ENCODE results near the gene COL4A2.

The COL4A2 gene

DNA sequence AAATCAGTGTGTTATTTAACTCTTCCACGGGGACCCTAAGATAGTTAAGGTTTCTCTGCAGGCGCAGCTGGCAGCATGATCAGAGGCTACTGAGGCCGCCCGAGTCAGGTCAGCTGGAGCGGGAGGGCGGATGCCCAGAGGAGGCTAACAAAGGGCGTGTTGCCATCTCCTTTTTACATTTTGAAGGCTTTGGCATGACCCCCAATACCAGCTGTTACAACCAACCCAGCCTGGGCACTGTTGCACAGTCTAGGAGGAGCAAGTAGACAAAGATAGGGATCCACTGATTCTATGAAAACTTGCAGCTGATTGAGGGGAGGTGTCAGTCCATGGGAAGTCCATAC is 15.7 kb downstream of the COL4A2 start:
- Histone ChIP-seq H3K27me3 (ENCODE audit: control insufficient read depth, insufficient read depth, low read length) (no peaks in the 10 kb centered on the region), H3K4me1 (ENCODE audit: control insufficient read depth, insufficient read depth, low read length) (peaks cover 17% of the 10 kb centered on the region), H3K9me3 (ENCODE audit: control insufficient read depth, insufficient read depth, low read length) (no peaks in the 10 kb centered on the region), H3K36me3 (ENCODE audit: control insufficient read depth, insufficient read depth, low read length) (no peaks in the 10 kb centered on the region), H3K9ac (ENCODE audit: low read depth, low read length) (no peak overlapping the region), H3K4me3 (ENCODE audit: low read depth, low read length) (no peak overlapping the region)

DNA sequence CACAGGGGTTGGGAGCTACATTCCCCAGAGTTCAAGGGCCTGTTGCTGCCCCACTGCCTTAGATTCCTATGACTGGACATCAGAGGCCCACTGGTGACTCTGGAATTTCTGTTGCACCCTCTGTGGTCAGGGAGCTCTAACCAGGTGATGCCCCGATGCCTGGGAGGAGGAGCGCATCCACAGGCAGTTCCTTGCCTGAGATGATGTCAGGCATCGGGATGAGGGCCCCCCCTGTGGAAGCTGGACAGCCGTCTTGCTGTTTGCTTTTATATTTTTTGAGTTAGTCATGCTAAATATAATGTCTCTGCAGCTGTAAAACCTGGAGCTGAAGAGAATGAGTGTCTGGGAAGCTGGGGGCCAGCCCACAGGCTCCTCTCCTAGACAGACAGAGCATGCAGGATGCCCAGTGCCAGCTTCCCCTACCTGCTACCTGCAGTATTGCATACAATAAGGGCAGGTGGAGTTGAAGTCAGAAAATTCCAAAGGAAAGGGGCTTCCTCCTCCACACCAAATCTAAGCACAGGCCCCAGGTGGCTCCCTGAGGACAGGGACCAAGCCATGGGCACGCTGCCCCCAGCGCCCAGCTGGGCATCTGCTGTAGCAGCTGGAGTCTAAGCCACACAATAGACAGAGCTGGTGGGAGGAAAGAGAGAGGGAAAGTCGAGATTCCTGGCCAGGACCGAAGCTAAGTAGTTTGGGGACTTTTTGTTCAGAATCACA is 16.2 kb downstream of the COL4A2 start:
- Histone ChIP-seq H3K9ac (ENCODE audit: low read depth, low read length) (no peak overlapping the region), H3K9me3 (ENCODE audit: control insufficient read depth, insufficient read depth, low read length) (no peaks in the 10 kb centered on the region), H3K27me3 (ENCODE audit: control insufficient read depth, insufficient read depth, low read length) (no peaks in the 10 kb centered on the region), H3K36me3 (ENCODE audit: control insufficient read depth, insufficient read depth, low read length) (no peaks in the 10 kb centered on the region), H3K4me1 (ENCODE audit: control insufficient read depth, insufficient read depth, low read length) (peaks cover 23% of the 10 kb centered on the region), H3K4me3 (ENCODE audit: low read depth, low read length) (no peak overlapping the region)

DNA sequence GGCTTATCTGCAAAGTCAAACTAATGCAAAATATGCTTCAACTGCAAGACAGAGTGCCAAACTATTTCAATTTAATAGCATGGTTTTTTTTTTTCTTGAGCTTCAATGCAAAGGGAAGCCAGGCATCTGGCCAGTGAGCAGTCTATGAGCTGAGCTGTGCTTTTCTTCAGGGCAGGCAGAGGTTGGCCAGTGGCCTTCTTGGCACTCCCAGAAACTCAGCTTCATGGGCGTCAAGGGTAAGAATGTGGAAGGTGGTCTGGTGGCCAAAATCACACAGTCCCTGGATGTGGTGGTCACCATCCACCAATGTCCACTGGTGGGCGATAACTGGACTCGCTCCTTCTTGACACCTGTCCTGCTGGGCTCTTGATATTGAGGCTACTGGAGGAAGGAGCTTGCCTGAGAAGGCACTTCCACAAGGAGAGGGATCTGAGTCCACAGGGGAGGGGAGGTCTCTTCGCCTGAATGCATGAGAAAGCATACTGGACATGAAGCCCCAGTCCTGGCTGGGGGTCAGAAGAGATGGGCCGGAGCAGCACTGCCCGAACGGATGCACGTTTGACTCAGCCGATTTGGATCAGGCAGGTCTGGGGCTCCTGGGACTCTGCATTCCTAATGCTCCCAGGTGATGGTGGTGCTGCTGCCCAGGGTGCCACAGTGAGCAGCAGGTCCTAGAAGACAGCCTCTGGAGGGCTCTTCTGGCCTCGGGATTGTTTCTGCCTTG is 17.1 kb downstream of the COL4A2 start:
- H3K27me3 ChIP-seq (ENCODE audit: control insufficient read depth, insufficient read depth, low read length) = no peaks in the 10 kb centered on the region
- H3K9ac ChIP-seq (ENCODE audit: low read depth, low read length) = no peak overlapping the region
- H3K4me3 ChIP-seq (ENCODE audit: low read depth, low read length) = no peak overlapping the region
- no peaks in the 10 kb centered on the region for H3K9me3 ChIP-seq (ENCODE audit: control insufficient read depth, insufficient read depth, low read length)
- peaks cover 23% of the 10 kb centered on the region for H3K4me1 ChIP-seq (ENCODE audit: control insufficient read depth, insufficient read depth, low read length)
- no peaks in the 10 kb centered on the region for H3K36me3 ChIP-seq (ENCODE audit: control insufficient read depth, insufficient read depth, low read length)

DNA sequence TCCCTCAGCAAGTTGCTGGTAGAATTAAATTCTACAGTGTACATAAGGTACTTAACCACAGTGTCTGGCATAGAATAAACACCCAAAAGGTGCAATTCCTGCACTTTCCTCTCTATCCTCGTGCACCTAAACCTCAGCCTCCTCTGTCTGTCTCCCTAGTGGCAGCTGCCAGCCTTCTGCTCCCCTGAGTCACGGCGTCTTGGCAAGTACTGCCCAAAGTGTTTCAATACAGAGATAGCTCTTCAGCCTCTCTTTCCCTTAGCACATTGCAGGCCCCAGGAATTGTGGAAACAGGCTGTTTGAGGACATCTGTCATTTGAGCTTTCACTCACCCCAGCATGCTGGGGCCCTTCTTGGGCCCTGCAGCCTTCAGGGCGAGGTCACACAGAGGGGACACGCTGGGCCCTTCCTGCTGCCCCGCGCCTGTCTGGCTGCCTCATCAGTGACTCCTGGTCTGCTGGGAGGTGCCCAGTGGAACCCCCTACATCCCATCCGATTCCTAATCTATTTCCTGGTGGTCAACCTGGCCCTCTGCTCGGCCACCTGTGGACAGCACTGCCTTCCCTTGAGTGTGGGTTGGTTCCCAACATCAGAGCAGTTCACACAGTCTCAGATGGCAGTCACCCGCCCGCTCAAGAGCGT is 19.3 kb downstream of the COL4A2 start:
- no peaks in the 10 kb centered on the region for H3K27me3 ChIP-seq (ENCODE audit: control insufficient read depth, insufficient read depth, low read length)
- peak overlapping the region; percentile 29 for H3K9ac ChIP-seq (ENCODE audit: low read depth, low read length)
- peaks cover 25% of the 10 kb centered on the region for H3K4me1 ChIP-seq (ENCODE audit: control insufficient read depth, insufficient read depth, low read length)
- no peak overlapping the region for H3K4me3 ChIP-seq (ENCODE audit: low read depth, low read length)
- no peaks in the 10 kb centered on the region for H3K9me3 ChIP-seq (ENCODE audit: control insufficient read depth, insufficient read depth, low read length)
- H3K36me3 ChIP-seq (ENCODE audit: control insufficient read depth, insufficient read depth, low read length) = no peaks in the 10 kb centered on the region

DNA sequence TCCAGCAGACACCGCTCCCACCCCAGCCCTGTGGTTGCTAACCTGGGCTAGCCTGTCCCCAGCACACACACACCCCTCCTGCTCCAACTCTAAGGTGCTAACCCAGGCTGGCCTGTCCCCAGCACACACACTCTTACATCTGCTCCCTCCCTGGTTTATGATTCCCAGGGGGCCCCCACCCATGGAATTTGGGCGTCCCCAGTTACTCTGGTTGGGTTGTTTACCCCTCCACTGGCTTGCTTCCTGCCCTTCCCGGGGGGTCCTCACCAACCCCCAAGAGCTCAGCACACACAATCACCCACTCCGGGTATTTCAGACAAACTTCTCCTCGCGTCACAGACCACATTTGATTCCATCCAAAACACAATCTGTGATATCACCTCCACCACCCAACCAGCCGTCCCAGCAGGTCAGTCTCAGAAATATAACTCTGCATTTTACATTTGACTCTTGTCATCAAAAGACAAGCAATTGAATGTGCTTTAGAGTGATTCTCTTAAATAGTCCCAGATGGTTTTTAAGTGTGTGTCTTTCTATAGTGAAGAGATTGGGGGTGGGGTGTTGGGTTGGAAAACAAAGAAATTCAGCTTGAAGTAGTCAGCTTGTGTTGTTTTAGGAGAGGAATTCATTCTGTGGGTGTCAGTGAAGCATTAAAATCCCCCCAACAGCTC is 20.1 kb downstream of the COL4A2 start:
- Histone ChIP-seq H3K9me3 (ENCODE audit: control insufficient read depth, insufficient read depth, low read length) (no peaks in the 10 kb centered on the region), H3K36me3 (ENCODE audit: control insufficient read depth, insufficient read depth, low read length) (no peaks in the 10 kb centered on the region), H3K9ac (ENCODE audit: low read depth, low read length) (peak overlapping the region; percentile 26), H3K4me1 (ENCODE audit: control insufficient read depth, insufficient read depth, low read length) (peaks cover 25% of the 10 kb centered on the region), H3K27me3 (ENCODE audit: control insufficient read depth, insufficient read depth, low read length) (no peaks in the 10 kb centered on the region), H3K4me3 (ENCODE audit: low read depth, low read length) (peak overlapping the region; percentile 24)

DNA sequence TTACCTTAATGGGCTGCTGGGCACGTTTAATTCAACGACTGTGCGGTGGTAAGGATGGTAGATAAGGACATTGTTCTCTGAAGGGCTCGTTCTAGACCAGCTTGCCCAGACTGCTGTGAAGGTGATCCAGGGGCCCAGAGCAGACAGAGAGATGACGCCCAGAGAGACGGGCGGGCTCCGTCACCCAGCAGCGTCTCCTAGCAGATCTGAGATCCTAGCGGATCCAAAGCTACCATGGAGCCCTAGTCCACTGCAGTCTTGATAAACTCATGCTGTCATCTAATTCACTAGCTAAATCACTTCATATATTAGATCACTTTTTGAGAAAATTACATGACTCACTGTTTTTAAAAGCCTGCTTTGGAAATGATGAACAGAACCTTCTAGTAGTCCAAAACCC is 21.5 kb downstream of the COL4A2 start:
- no peaks in the 10 kb centered on the region for H3K9me3 ChIP-seq (ENCODE audit: control insufficient read depth, insufficient read depth, low read length)
- H3K9ac ChIP-seq (ENCODE audit: low read depth, low read length) = no peak overlapping the region
- no peaks in the 10 kb centered on the region for H3K36me3 ChIP-seq (ENCODE audit: control insufficient read depth, insufficient read depth, low read length)
- no peaks in the 10 kb centered on the region for H3K27me3 ChIP-seq (ENCODE audit: control insufficient read depth, insufficient read depth, low read length)
- H3K4me1 ChIP-seq (ENCODE audit: control insufficient read depth, insufficient read depth, low read length) = peaks cover 25% of the 10 kb centered on the region
- H3K4me3 ChIP-seq (ENCODE audit: low read depth, low read length) = no peak overlapping the region

DNA sequence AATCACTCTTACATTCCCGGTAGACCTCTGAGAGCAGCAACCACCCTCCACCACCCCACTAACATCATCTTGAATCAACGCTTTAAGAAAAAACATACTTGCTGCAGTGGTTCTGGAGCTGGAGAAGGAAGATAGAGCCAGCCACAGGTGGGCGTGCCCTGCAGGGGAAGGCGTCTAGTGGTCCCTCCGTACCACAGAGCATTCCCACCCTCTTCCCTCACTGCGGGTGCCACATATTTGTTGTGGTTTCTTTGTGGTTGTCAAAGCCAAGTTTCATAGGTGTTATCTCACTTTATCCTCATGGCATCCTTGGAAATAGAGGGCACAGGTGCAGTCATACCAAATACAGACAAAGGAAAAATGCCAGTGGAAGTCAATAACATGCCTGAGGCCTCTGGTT is 22.2 kb downstream of the COL4A2 start:
- no peak overlapping the region for H3K4me3 ChIP-seq (ENCODE audit: low read depth, low read length)
- no peak overlapping the region for H3K9ac ChIP-seq (ENCODE audit: low read depth, low read length)
- H3K4me1 ChIP-seq (ENCODE audit: control insufficient read depth, insufficient read depth, low read length) = peaks cover 23% of the 10 kb centered on the region
- no peaks in the 10 kb centered on the region for H3K27me3 ChIP-seq (ENCODE audit: control insufficient read depth, insufficient read depth, low read length)
- no peaks in the 10 kb centered on the region for H3K36me3 ChIP-seq (ENCODE audit: control insufficient read depth, insufficient read depth, low read length)
- no peaks in the 10 kb centered on the region for H3K9me3 ChIP-seq (ENCODE audit: control insufficient read depth, insufficient read depth, low read length)

DNA sequence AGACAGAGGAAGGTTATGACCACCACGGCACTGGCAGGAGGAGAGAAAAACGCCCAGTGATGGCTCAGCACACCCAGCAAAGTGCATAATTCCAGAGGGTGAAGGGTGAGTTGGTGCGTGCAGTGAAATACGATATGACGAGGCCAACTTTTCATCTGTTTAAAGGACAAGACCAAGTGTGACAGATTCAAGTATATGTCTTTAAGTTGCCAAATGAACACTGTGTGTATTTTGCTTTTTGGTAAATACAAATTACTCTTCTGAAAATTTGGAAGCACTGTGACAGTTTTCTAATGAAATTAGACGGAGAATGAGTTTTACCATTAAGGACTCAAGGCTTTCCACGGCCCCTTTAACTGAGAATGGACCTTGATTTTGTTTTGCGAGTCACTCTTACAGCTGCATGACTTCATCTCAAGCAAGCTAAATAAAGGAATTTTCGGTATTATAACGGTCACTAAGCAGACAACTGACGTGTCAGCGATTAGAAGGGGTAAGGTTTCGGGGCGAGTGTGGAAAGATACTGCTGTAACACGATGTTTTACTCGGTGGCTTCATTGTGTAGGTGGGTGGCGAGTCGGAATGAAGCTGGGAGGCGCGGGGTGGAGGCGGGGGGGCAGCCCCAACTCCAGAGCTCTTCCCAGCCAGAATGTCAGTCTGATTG is 22.8 kb downstream of the COL4A2 start:
- Histone ChIP-seq H3K4me1 (ENCODE audit: control insufficient read depth, insufficient read depth, low read length) (peaks cover 22% of the 10 kb centered on the region), H3K9me3 (ENCODE audit: control insufficient read depth, insufficient read depth, low read length) (no peaks in the 10 kb centered on the region), H3K9ac (ENCODE audit: low read depth, low read length) (no peak overlapping the region), H3K27me3 (ENCODE audit: control insufficient read depth, insufficient read depth, low read length) (no peaks in the 10 kb centered on the region), H3K36me3 (ENCODE audit: control insufficient read depth, insufficient read depth, low read length) (no peaks in the 10 kb centered on the region), H3K4me3 (ENCODE audit: low read depth, low read length) (no peak overlapping the region)

DNA sequence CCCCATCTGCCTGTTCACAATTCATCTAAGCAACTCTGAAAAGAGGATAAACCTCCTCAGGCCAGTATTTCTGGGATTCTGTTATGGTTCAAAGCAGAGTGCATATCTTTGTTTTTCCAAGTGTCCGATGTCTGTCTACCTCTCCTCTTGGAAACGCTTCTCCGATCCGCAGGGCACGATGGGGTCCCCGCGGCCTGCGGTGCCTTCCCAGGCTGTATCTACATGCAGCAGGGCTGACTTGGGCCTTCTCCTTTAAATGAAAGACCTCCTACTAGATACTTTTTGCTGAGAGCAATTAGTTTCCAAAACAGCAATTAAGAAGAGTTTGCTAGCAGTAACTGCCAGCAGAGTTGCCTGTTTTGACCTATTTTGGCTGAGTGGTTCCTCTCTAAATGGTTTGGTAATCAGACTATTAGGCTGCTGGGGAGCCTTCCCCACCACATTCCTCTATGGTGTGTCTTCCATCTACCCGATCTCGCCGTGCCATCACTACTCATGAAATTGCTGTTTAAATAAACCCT is 23.5 kb downstream of the COL4A2 start:
- Histone ChIP-seq H3K27me3 (ENCODE audit: control insufficient read depth, insufficient read depth, low read length) (no peaks in the 10 kb centered on the region), H3K9ac (ENCODE audit: low read depth, low read length) (no peak overlapping the region), H3K4me1 (ENCODE audit: control insufficient read depth, insufficient read depth, low read length) (peaks cover 21% of the 10 kb centered on the region), H3K9me3 (ENCODE audit: control insufficient read depth, insufficient read depth, low read length) (no peaks in the 10 kb centered on the region), H3K4me3 (ENCODE audit: low read depth, low read length) (no peak overlapping the region), H3K36me3 (ENCODE audit: control insufficient read depth, insufficient read depth, low read length) (no peaks in the 10 kb centered on the region)

DNA sequence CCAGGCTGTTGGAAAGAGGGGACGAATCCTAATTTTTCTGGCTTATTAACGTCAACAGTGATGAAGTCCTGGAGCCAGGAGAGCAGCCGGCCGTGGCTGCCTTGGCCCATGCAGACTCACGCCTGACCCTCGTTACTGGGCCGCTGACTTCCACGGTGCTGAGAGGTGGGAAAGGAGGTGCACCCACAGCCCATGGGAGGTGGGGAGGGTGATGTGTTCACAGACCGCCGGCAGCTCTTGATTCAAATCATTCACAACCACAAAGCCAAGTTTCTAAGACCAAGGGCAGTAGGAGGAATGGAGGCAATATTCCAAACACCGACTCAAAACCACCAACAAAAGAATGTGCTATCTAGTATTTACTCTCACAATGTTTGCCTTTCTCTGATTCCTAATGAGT is 24.3 kb downstream of the COL4A2 start:
- peaks cover 17% of the 10 kb centered on the region for H3K4me1 ChIP-seq (ENCODE audit: control insufficient read depth, insufficient read depth, low read length)
- no peak overlapping the region for H3K9ac ChIP-seq (ENCODE audit: low read depth, low read length)
- no peaks in the 10 kb centered on the region for H3K9me3 ChIP-seq (ENCODE audit: control insufficient read depth, insufficient read depth, low read length)
- H3K36me3 ChIP-seq (ENCODE audit: control insufficient read depth, insufficient read depth, low read length) = no peaks in the 10 kb centered on the region
- H3K4me3 ChIP-seq (ENCODE audit: low read depth, low read length) = no peak overlapping the region
- no peaks in the 10 kb centered on the region for H3K27me3 ChIP-seq (ENCODE audit: control insufficient read depth, insufficient read depth, low read length)

DNA sequence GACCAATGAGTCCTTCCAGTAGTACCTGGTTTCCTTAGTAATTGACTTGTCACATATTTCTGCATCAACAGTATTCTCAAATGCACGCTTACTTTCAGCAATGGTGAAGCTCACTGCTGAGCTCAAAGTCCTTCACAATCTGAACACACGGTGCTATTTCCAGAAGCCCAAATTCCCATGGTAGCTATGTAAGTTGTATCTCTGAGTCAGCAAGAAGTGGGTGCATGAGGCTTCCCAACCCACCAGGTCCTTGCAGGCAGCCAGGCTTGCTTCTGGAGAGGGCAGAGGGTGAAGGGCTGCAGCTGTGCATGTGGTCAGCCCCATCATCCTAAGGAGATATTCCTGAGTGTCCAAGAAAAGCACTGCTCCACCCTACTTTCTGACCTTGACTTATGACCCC is 25.7 kb downstream of the COL4A2 start:
- Histone ChIP-seq H3K9me3 (ENCODE audit: control insufficient read depth, insufficient read depth, low read length) (no peaks in the 10 kb centered on the region), H3K27me3 (ENCODE audit: control insufficient read depth, insufficient read depth, low read length) (no peaks in the 10 kb centered on the region), H3K4me3 (ENCODE audit: low read depth, low read length) (no peak overlapping the region), H3K4me1 (ENCODE audit: control insufficient read depth, insufficient read depth, low read length) (peaks cover 8% of the 10 kb centered on the region), H3K9ac (ENCODE audit: low read depth, low read length) (no peak overlapping the region), H3K36me3 (ENCODE audit: control insufficient read depth, insufficient read depth, low read length) (no peaks in the 10 kb centered on the region)

All from iPS-15b (cell line).